ENCODE results near the gene QRICH2. TPM values are rescaled to one million over a fixed set of nuclear protein-coding genes. Genes with fewer than 3 reads are reported as not detected.
"Not testable (repeated sequence)": the region's sequence is repeated elsewhere in the genome, so short reads cannot be mapped to it uniquely, and the experiment has no call there.

QRICH2 gene
- total and polyA plus RNA-seq, 5 donors from 2014 or later, result 0.50 to 2.2 TPM; not detected in 3

GRCh38 chr17:76246080-76247066 is 61.7 kb downstream of the QRICH2 start:
- Histone ChIP-seq H3K27ac (ENCODE audit: insufficient read depth, low read length, poor library complexity, severe bottlenecking) (peak overlapping the region; percentile 65), H3K9me3 (ENCODE audit: control insufficient read depth in 2 of 2, low read length in 2 of 2) (no peaks in the 10 kb centered on the region), H3K27me3 (ENCODE audit: control insufficient read depth, insufficient read depth, low read length) (peaks cover 4% of the 10 kb centered on the region), H3K36me3 (ENCODE audit: control insufficient read depth, insufficient read depth, low read length) (no peaks in the 10 kb centered on the region), H3K4me1 (ENCODE audit: control insufficient read depth, insufficient read depth, low read length, poor library complexity, severe bottlenecking) (peaks cover 23% of the 10 kb centered on the region), H3K4me3 (ENCODE audit: low read depth, low read length) (peak overlapping the region; percentile 33)
- peak in 2 of 3 donors; percentile 33 to 90 for DNase-seq
- Mint-ChIP-seq H3K27ac (peak overlapping the region; percentile 86 to 91 (median 89)), H3K36me3 (no peaks in the 10 kb centered on the region), H3K27me3 (peaks cover 11% of the 10 kb centered on the region), H3K9me3 (no peaks in the 10 kb centered on the region), H3K4me3 (peak overlapping the region; percentile 52 to 76 (median 65)), H3K4me1 (peaks cover 12 to 53% (median 27%) of the 10 kb centered on the region in 4 donors)
- ATAC-seq (ENCODE audit: low read depth in 2 of 2), result peak; percentile 84 to 90

- peaks cover 17 to 51% (median 30%) of the 10 kb centered on the region in 4 donors for H3K4me1 Mint-ChIP-seq
- not testable (repeated sequence) for H3K36me3 ChIP-seq (ENCODE audit: control insufficient read depth, insufficient read depth, low read length); H3K27me3 ChIP-seq (ENCODE audit: control insufficient read depth, insufficient read depth, low read length); ATAC-seq (ENCODE audit: low read depth in 2 of 2); H3K9me3 Mint-ChIP-seq; H3K27ac ChIP-seq (ENCODE audit: insufficient read depth, low read length, poor library complexity, severe bottlenecking); H3K9me3 ChIP-seq (ENCODE audit: control insufficient read depth in 2 of 2, low read length in 2 of 2); DNase-seq; H3K4me3 ChIP-seq (ENCODE audit: low read depth, low read length); H3K36me3 Mint-ChIP-seq
- H3K4me3 Mint-ChIP-seq, result peak overlapping the region in 1 of 4 donors; percentile 61
- peaks cover 17% of the 10 kb centered on the region for H3K27me3 Mint-ChIP-seq
- H3K4me1 ChIP-seq (ENCODE audit: control insufficient read depth, insufficient read depth, low read length, poor library complexity, severe bottlenecking), result peaks cover 32% of the 10 kb centered on the region
- H3K27ac Mint-ChIP-seq, result peak overlapping the region in 1 of 3 donors; percentile 20
Measured at GRCh38 chr17:76244721-76245120, 63.4 kb downstream of the QRICH2 start.

DNA sequence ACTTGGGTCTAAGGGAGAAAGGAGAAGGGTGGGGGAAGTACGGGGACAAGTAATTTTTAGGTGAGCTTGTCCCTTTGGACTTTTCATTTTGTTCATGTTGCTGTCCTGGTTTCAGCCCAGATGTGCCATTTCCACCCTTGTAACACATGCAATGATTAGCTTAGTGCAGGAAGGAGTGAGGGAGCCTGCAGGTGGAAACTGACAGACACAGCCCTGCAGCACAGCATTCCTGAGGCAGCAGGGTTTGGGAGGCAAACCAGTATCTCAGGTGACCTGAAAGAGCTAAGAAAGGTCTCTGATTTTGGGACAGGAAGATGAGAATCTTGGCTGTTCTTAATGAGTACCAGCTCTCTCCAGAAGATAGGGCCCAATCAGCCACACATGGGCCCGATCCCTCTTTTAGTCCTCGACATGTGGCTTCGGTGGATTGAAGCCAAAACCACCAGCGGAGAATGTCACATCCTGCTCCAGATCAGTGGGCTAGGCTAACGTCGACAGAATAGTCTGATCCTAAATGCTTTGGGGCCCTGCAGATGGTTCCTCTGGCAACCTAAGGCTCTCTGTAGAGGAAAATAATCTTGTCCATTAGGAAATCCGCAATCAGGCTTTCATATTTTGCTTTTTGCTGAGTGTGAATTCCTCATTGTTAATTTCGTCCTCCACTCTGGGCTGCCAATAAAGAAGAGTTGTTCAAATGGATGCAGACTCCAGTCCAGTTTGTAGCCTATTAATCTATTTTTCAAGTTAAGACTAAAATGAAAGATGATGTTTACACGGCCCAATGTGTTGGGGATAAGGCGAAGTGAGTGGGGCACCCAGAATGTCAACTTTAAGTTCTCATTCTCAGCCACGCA is 64.0 kb downstream of the QRICH2 start:
- peak overlapping the region in 2 of 4 donors; percentile 27 to 45 for H3K4me3 Mint-ChIP-seq
- Histone ChIP-seq H3K9me3 (ENCODE audit: control insufficient read depth in 2 of 2, low read length in 2 of 2) (no peaks in the 10 kb centered on the region), H3K4me1 (ENCODE audit: control insufficient read depth, insufficient read depth, low read length, poor library complexity, severe bottlenecking) (peaks cover 39% of the 10 kb centered on the region), H3K4me3 (ENCODE audit: low read depth, low read length) (no peak overlapping the region), H3K36me3 (ENCODE audit: control insufficient read depth, insufficient read depth, low read length) (no peaks in the 10 kb centered on the region), H3K27me3 (ENCODE audit: control insufficient read depth, insufficient read depth, low read length) (peaks cover 4% of the 10 kb centered on the region), H3K27ac (ENCODE audit: insufficient read depth, low read length, poor library complexity, severe bottlenecking) (no peak overlapping the region)
- no peaks in the 10 kb centered on the region for H3K9me3 Mint-ChIP-seq
- H3K4me1 Mint-ChIP-seq, result peaks cover 19 to 54% (median 29%) of the 10 kb centered on the region in 4 donors
- no peak for DNase-seq
- no peaks in the 10 kb centered on the region for H3K36me3 Mint-ChIP-seq
- H3K27ac Mint-ChIP-seq, result peak overlapping the region in 1 of 3 donors; percentile 60
- H3K27me3 Mint-ChIP-seq, result peaks cover 17% of the 10 kb centered on the region
- ATAC-seq (ENCODE audit: low read depth in 2 of 2), result no peak

DNA sequence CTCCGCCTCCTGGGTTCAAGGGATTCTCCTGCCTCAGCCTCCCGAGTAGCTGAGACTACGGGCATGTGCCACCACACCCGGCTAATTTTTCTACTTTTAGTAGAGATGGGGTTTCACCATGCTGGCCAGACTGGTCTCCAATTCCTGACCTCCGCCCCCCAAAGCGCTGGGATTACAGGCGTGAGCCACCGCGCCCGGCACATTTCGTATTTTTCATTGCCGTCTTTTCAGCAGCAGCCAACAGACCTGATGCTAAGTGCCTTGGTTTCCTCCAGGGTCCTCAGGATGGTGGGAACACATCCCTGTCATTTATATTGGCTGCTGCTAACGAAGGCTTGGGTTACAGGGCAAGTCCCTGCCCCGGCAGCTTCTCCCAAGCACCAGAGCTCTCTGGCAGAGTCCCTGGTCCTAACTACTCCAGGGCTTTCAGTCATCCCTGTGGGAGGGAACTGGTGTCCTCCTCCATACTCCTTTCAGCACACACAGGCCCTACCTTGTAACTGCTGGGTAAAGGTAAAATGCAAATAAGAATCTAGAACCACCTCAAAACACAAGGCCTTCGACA is 66.3 kb downstream of the QRICH2 start:
- DNase-seq, result no peak

DNA sequence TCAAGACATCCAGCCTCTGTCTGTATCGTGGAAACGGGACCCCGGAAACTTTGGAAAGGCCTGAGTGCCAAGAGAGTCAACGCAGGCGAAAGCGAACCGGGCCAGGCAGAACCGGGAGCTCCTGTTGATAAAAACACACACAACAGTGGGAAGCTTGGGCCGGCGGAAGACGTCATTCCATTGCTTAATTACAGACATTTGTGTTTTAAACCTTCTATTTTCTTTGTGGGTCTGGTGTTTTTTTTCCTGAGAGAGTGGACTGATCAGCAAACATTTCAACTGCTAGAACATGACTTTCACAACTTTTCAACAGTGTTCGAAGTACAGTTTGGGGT is 66.9 kb downstream of the QRICH2 start:
- no peak for ATAC-seq (ENCODE audit: low read depth in 2 of 2)
- Histone ChIP-seq H3K4me1 (ENCODE audit: control insufficient read depth, insufficient read depth, low read length, poor library complexity, severe bottlenecking) (peaks cover 33% of the 10 kb centered on the region), H3K36me3 (ENCODE audit: control insufficient read depth, insufficient read depth, low read length) (no peaks in the 10 kb centered on the region), H3K27me3 (ENCODE audit: control insufficient read depth, insufficient read depth, low read length) (peaks cover 4% of the 10 kb centered on the region), H3K27ac (ENCODE audit: insufficient read depth, low read length, poor library complexity, severe bottlenecking) (no peak overlapping the region), H3K9me3 (ENCODE audit: control insufficient read depth in 2 of 2, low read length in 2 of 2) (no peaks in the 10 kb centered on the region), H3K4me3 (ENCODE audit: low read depth, low read length) (peak overlapping the region; percentile 69)
- peak overlapping the region; percentile 87 to 96 (median 87) for H3K27ac Mint-ChIP-seq
- no peaks in the 10 kb centered on the region for H3K36me3 Mint-ChIP-seq
- peak overlapping the region; percentile 88 to 97 (median 92) for H3K4me3 Mint-ChIP-seq
- H3K27me3 Mint-ChIP-seq, result peaks cover 17% of the 10 kb centered on the region
- DNase-seq, result no peak
- no peaks in the 10 kb centered on the region for H3K9me3 Mint-ChIP-seq
- peaks cover 22 to 49% (median 25%) of the 10 kb centered on the region in 4 donors for H3K4me1 Mint-ChIP-seq

More for the DNA sequence above, 66.3 kb downstream of the QRICH2 start:
- Mint-ChIP-seq H3K27ac (peak overlapping the region in 2 of 3 donors; percentile 87 to 96), H3K27me3 (peaks cover 17% of the 10 kb centered on the region), H3K4me1 (peaks cover 27 to 55% (median 31%) of the 10 kb centered on the region in 4 donors), H3K36me3 (no peaks in the 10 kb centered on the region), H3K9me3 (no peaks in the 10 kb centered on the region), H3K4me3 (peak overlapping the region; percentile 88 to 97 (median 92))
- Histone ChIP-seq H3K9me3 (ENCODE audit: control insufficient read depth in 2 of 2, low read length in 2 of 2) (no peaks in the 10 kb centered on the region), H3K27ac (ENCODE audit: insufficient read depth, low read length, poor library complexity, severe bottlenecking) (no peak overlapping the region), H3K4me3 (ENCODE audit: low read depth, low read length) (no peak overlapping the region), H3K4me1 (ENCODE audit: control insufficient read depth, insufficient read depth, low read length, poor library complexity, severe bottlenecking) (peaks cover 39% of the 10 kb centered on the region), H3K27me3 (ENCODE audit: control insufficient read depth, insufficient read depth, low read length) (peaks cover 4% of the 10 kb centered on the region), H3K36me3 (ENCODE audit: control insufficient read depth, insufficient read depth, low read length) (no peaks in the 10 kb centered on the region)
- no peak for ATAC-seq (ENCODE audit: low read depth in 2 of 2)

GRCh38 chr17:76240461-76241203 is 67.4 kb downstream of the QRICH2 start, which contains the start of gene RNF157:
RNF157 (minus strand) TSS chr17:76240493; CDS start chr17:76240240, 253 bp downstream.
- ATAC-seq (ENCODE audit: low read depth in 2 of 2), result peak; percentile 92 to 94
- peak; percentile 64 to 70 (median 69) for DNase-seq
- H3K4me1 ChIP-seq (ENCODE audit: control insufficient read depth, insufficient read depth, low read length, poor library complexity, severe bottlenecking), result peaks cover 28% of the 10 kb centered on the region
- H3K4me3 Mint-ChIP-seq, result peak within 1 kb of the TSS; percentile 91 to 97 (median 93)
- no peaks in the 10 kb centered on the region for H3K36me3 ChIP-seq (ENCODE audit: control insufficient read depth, insufficient read depth, low read length)
- peak within 1 kb of the TSS; percentile 69 for H3K4me3 ChIP-seq (ENCODE audit: low read depth, low read length)
- H3K27me3 ChIP-seq (ENCODE audit: control insufficient read depth, insufficient read depth, low read length), result peaks cover 4% of the 10 kb centered on the region
- peak within 1 kb of the TSS; percentile 87 to 96 (median 87) for H3K27ac Mint-ChIP-seq
- H3K9me3 Mint-ChIP-seq, result no peaks in the 10 kb centered on the region
- H3K9me3 ChIP-seq (ENCODE audit: control insufficient read depth in 2 of 2, low read length in 2 of 2), result no peaks in the 10 kb centered on the region
- peak within 1 kb of the TSS; percentile 65 for H3K27ac ChIP-seq (ENCODE audit: insufficient read depth, low read length, poor library complexity, severe bottlenecking)
- no peaks in the 10 kb centered on the region for H3K36me3 Mint-ChIP-seq
- peaks cover 18 to 44% (median 22%) of the 10 kb centered on the region in 4 donors for H3K4me1 Mint-ChIP-seq
- peaks cover 17% of the 10 kb centered on the region for H3K27me3 Mint-ChIP-seq

All from CD4-positive, CD25-positive, alpha-beta regulatory T cell (primary cell).